ENCODE measurements around the gene KRTCAP3. TPM values are rescaled to one million over a fixed set of nuclear protein-coding genes. Genes with fewer than 3 reads are reported as not detected.

The KRTCAP3 gene
- total RNA-seq, 1 experiment from 2014 or later, result 4.1 TPM

DNA sequence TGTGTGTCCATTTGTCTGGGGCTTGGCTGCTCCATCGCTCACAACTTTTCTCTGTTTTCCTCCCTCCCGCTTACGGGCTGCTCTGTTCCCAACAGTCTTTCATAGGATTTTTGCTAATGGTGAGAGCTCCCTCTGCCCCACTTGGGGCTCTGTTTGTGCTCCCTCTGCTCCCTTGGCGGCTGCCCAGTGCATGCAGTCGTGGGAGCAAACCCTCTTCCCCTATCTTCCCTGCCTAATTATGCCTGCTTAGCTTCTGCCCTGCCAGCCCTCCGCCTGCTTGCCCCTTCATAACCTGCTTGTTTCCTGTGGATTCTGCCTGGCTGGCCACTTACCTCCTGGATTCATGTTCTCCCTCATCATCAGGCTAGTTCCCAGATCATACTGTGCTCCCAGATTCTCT lies 6.6 kb upstream of the KRTCAP3 start:
- Mint-ChIP-seq H3K27ac (ENCODE audit: low read depth, unreplicated experiment) (no peak overlapping the region), H3K9me3 (ENCODE audit: unreplicated experiment) (no peaks in the 10 kb centered on the region), H3K27me3 (ENCODE audit: insufficient read depth, unreplicated experiment) (no peaks in the 10 kb centered on the region), H3K4me3 (ENCODE audit: unreplicated experiment) (no peak overlapping the region), H3K4me1 (ENCODE audit: insufficient read depth, unreplicated experiment) (peaks cover 5% of the 10 kb centered on the region), H3K36me3 (ENCODE audit: insufficient read depth, unreplicated experiment) (peaks cover 88% of the 10 kb centered on the region)
- TF ChIP-seq, protein P1, sequence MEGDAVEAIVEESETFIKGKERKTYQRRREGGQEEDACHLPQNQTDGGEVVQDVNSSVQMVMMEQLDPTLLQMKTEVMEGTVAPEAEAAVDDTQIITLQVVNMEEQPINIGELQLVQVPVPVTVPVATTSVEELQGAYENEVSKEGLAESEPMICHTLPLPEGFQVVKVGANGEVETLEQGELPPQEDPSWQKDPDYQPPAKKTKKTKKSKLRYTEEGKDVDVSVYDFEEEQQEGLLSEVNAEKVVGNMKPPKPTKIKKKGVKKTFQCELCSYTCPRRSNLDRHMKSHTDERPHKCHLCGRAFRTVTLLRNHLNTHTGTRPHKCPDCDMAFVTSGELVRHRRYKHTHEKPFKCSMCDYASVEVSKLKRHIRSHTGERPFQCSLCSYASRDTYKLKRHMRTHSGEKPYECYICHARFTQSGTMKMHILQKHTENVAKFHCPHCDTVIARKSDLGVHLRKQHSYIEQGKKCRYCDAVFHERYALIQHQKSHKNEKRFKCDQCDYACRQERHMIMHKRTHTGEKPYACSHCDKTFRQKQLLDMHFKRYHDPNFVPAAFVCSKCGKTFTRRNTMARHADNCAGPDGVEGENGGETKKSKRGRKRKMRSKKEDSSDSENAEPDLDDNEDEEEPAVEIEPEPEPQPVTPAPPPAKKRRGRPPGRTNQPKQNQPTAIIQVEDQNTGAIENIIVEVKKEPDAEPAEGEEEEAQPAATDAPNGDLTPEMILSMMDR (IDR thresholded peaks at IDR 0.05; ENCODE audit: unreplicated experiment), result no peak
- ChIA-PET CTCF (interaction anchor here (0.7 to 1.0 kb wide), 2 partner anchors 17 to 210 kb away, joined by 3 to 4 read pairs; no protein-coding TSS in a partner anchor), POLR2A (interaction anchor here (1.3 kb wide), 1 partner anchor 11 kb away, joined by 5 read pairs; no protein-coding TSS in a partner anchor)
- no TSS peak for BruUV-seq (replicated peaks)
- DNase-seq (ENCODE audit: unreplicated experiment), result no peak
- intact Hi-C loops (cut with micrococcal nuclease), result no loop called here

DNA sequence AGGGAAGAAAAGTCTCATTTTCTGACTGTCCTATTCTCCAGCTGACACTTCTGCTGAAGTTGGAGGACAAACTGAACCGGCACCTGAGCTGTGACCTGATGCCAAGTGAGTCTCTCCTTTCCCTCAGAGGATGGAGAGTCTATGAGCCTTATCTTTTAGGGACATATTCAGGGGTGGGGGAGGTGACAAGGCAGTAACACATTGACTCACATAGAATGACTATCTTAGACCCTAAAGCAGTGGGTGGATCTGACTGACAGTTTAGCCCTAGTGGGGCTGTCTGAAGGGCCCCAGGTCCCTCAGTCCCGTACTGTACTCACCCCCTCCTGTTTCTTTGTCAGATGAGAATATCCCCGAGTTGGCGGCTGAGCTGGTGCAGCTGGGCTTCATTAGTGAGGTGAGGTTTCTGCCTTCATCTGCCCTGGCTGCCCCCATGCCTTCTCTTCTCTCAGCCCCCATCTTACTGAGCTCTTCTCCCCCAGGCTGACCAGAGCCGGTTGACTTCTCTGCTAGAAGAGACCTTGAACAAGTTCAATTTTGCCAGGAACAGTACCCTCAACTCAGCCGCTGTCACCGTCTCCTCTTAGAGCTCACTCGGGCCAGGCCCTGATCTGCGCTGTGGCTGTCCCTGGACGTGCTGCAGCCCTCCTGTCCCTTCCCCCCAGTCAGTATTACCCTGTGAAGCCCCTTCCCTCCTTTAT lies 805 bp upstream of the KRTCAP3 start:
- BruUV-seq (replicated peaks), result TSS peak; percentile 64
- Mint-ChIP-seq H3K9me3 (ENCODE audit: unreplicated experiment) (no peaks in the 10 kb centered on the region), H3K27me3 (ENCODE audit: insufficient read depth, unreplicated experiment) (no peaks in the 10 kb centered on the region), H3K36me3 (ENCODE audit: insufficient read depth, unreplicated experiment) (peaks cover 76% of the 10 kb centered on the region), H3K4me1 (ENCODE audit: insufficient read depth, unreplicated experiment) (peaks cover 9% of the 10 kb centered on the region), H3K27ac (ENCODE audit: low read depth, unreplicated experiment) (peak overlapping the region; percentile 12), H3K4me3 (ENCODE audit: unreplicated experiment) (no peak overlapping the region)
- TF ChIP-seq, protein P1 (IDR thresholded peaks at IDR 0.05; ENCODE audit: unreplicated experiment), result no peak
- ChIA-PET CTCF (interaction anchor here (0.6 to 1.0 kb wide), 2 partner anchors 10 to 168 kb away, joined by 3 read pairs; no protein-coding TSS in a partner anchor), POLR2A (interaction anchor here (0.7 to 1.9 kb wide), 2 partner anchors 11 to 122 kb away, joined by 3 to 7 read pairs; no protein-coding TSS in a partner anchor)
- intact Hi-C loops (cut with micrococcal nuclease), result no loop called here
- no peak for DNase-seq (ENCODE audit: unreplicated experiment)

DNA sequence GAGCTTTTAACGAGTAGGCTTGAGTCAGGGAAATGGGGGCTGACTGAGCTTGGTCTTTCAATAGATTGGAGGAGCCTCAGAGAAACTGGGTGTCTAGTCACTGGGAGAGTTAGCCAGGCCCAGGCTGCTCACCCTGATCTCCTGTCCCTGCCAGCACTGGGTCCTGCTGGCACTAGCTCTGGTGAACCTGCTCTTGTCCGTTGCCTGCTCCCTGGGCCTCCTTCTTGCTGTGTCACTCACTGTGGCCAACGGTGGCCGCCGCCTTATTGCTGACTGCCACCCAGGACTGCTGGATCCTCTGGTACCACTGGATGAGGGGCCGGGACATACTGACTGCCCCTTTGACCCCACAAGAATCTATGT lies 720 bp downstream of the KRTCAP3 start:
- TF ChIP-seq, protein P1 (IDR thresholded peaks at IDR 0.05; ENCODE audit: unreplicated experiment), result no peak
- H3K9me3 Mint-ChIP-seq (ENCODE audit: unreplicated experiment), result no peaks in the 10 kb centered on the region
- H3K4me3 Mint-ChIP-seq (ENCODE audit: unreplicated experiment), result no peak overlapping the region
- no TSS peak for BruUV-seq (replicated peaks)
- no peaks in the 10 kb centered on the region for H3K27me3 Mint-ChIP-seq (ENCODE audit: insufficient read depth, unreplicated experiment)
- H3K27ac Mint-ChIP-seq (ENCODE audit: low read depth, unreplicated experiment), result no peak overlapping the region
- peaks cover 67% of the 10 kb centered on the region for H3K36me3 Mint-ChIP-seq (ENCODE audit: insufficient read depth, unreplicated experiment)
- DNase-seq (ENCODE audit: unreplicated experiment), result no peak
- ChIA-PET CTCF (no interaction called here), POLR2A (interaction anchor here (1.0 to 5.2 kb wide), 2 partner anchors 13 to 34 kb away, joined by 3 to 51 read pairs; partner anchors contain the start of genes NRBP1 and PPM1G)
- peaks cover 9% of the 10 kb centered on the region for H3K4me1 Mint-ChIP-seq (ENCODE audit: insufficient read depth, unreplicated experiment)
- intact Hi-C loops (cut with micrococcal nuclease), result no loop called here

GRCh38 chr2:27445155-27445554 lies 3.0 kb downstream of the KRTCAP3 start:
- Mint-ChIP-seq H3K27me3 (ENCODE audit: insufficient read depth, unreplicated experiment) (no peaks in the 10 kb centered on the region), H3K9me3 (ENCODE audit: unreplicated experiment) (no peaks in the 10 kb centered on the region), H3K27ac (ENCODE audit: low read depth, unreplicated experiment) (no peak overlapping the region), H3K4me3 (ENCODE audit: unreplicated experiment) (no peak overlapping the region), H3K4me1 (ENCODE audit: insufficient read depth, unreplicated experiment) (peaks cover 9% of the 10 kb centered on the region), H3K36me3 (ENCODE audit: insufficient read depth, unreplicated experiment) (peaks cover 62% of the 10 kb centered on the region)
- POLR2A ChIA-PET, result interaction anchor here (1.3 to 5.2 kb wide), 5 partner anchors 15 to 183 kb away, joined by 5 to 51 read pairs (median 11); partner anchors contain the start of genes CCDC121, EIF2B4, GPN1 and NRBP1
- TF ChIP-seq, protein P1 (IDR thresholded peaks at IDR 0.05; ENCODE audit: unreplicated experiment), result no peak
- intact Hi-C loops (cut with micrococcal nuclease), result no loop called here
- no peak for DNase-seq (ENCODE audit: unreplicated experiment)
- BruUV-seq (replicated peaks), result no TSS peak
- CTCF ChIA-PET, result interaction anchor here (0.7 to 1.4 kb wide), 2 partner anchors 38 to 184 kb away, joined by 4 to 5 read pairs; partner anchors contain the start of genes CCDC121 and GPN1
